Brain microvascular endothelial cell (primary cell): ENCODE results near the gene IFNLR1.

Experiments
- DNase-seq: peaks from one replicate; pipeline ENCODE4 v3.0.0-alpha.2; 2020
- H3K27ac ChIP-seq: fragments of 250-450 bp; sonication (Bioruptor Pico); 2 replicates; pipeline ENCODE4 v1.5.1; 2020; ENCODE audit warnings: mild to moderate bottlenecking, moderate library complexity
- H3K27me3 ChIP-seq: fragments of 250-450 bp; sonication (Bioruptor Pico); replicated peaks from 2 replicates; pipeline ENCODE4 v1.5.1; 2020; ENCODE audit warnings: mild to moderate bottlenecking
- H3K36me3 ChIP-seq: fragments of 250-450 bp; sonication (Bioruptor Pico); replicated peaks from 2 replicates; pipeline ENCODE4 v1.5.1; 2020; ENCODE audit warnings: mild to moderate bottlenecking
- H3K4me3 ChIP-seq: 2 replicates; pipeline ENCODE4 v1.5.1; 2011; ENCODE audit warnings: low read depth, mild to moderate bottlenecking, control low read depth, low read length, moderate library complexity
- CTCF ChIP-seq: IDR thresholded peaks from 2 replicates; pipeline ENCODE4 v1.5.1; 2011; ENCODE audit warnings: low read depth, mild to moderate bottlenecking, moderate library complexity, low read length, control low read depth, inconsistent platforms; ENCODE audit errors: missing control alignments
- in situ Hi-C: cut with HindIII; loops from 2 replicates; pipeline ENCODE4 v1.10.0; 2017; ENCODE audit warnings: low sequenced_read_pairs, low pct_ligation_motif_present

The IFNLR1 gene

GRCh38 chr1:24111996-24112779 lies 74.9 kb downstream of the IFNLR1 start, which contains the start of gene MYOM3:
MYOM3 (minus strand) TSS chr1:24112135; CDS start chr1:24108636, 3,499 bp downstream.
- DNase-seq, result peak; percentile 70

GRCh38 chr1:24111262-24111995 lies 75.7 kb downstream of the IFNLR1 start:
- TF ChIP-seq CTCF, result no peak
- no peaks in the 10 kb centered on the region for H3K27me3 ChIP-seq
- no peak overlapping the region for H3K27ac ChIP-seq
- no peak for DNase-seq
- in situ Hi-C loops, result no loop called here
- H3K4me3 ChIP-seq, result no peak overlapping the region
- no peaks in the 10 kb centered on the region for H3K36me3 ChIP-seq

More at GRCh38 chr1:24111996-24112779, 74.9 kb downstream of the IFNLR1 start, which contains the start of gene MYOM3:
- peak; percentile 80 for TF ChIP-seq CTCF
- Histone ChIP-seq H3K27me3 (no peaks in the 10 kb centered on the region), H3K36me3 (no peaks in the 10 kb centered on the region), H3K27ac (no peak within 1 kb of the TSS), H3K4me3 (peak within 1 kb of the TSS; percentile 5)
- in situ Hi-C loops, result no loop called here

- TF ChIP-seq CTCF, result no peak
- Histone ChIP-seq H3K36me3 (no peaks in the 10 kb centered on the region), H3K4me3 (no peak overlapping the region), H3K27me3 (no peaks in the 10 kb centered on the region), H3K27ac (no peak overlapping the region)
- DNase-seq, result no peak
- in situ Hi-C loops, result no loop called here
Measured at GRCh38 chr1:24110642-24111261, 76.3 kb downstream of the IFNLR1 start.

GRCh38 chr1:24109686-24110475 lies 77.2 kb downstream of the IFNLR1 start:
- in situ Hi-C loops, result no loop called here
- Histone ChIP-seq H3K27ac (no peak overlapping the region), H3K36me3 (no peaks in the 10 kb centered on the region), H3K27me3 (no peaks in the 10 kb centered on the region), H3K4me3 (no peak overlapping the region)
- TF ChIP-seq CTCF, result no peak
- no peak for DNase-seq

DNA sequence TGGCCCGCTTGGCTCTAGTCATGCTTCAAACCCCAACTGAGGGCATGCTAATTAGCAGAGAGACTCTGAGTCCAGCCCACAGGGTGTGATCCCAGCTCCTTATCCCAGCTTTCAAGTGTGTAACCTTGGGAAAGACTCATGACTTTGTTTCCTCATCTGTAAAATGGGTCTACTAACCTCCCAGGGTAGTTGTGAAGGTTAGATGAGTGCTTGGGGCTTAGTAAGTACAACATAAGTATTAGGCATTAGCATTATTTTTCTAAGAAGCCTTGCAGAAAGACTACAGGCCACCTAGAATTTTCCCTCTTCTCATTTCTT lies 78.0 kb downstream of the IFNLR1 start:
- in situ Hi-C loops, result no loop called here
- DNase-seq, result no peak
- no peak for TF ChIP-seq CTCF
- Histone ChIP-seq H3K36me3 (no peaks in the 10 kb centered on the region), H3K27me3 (no peaks in the 10 kb centered on the region), H3K4me3 (no peak overlapping the region), H3K27ac (peak overlapping the region; percentile 80)
